GM08714 (cell line): ENCODE results near the gene AZIN2.

ENCODE experiments used
- H3K4me3 ChIP-seq: fragments of 200-500 bp; sonication (Bioruptor generic); 2 replicates; pipeline ENCODE4 v1.5.1; 2014; ENCODE audit warnings: mild to moderate bottlenecking, low read length, inconsistent platforms
- ZNF274 ChIP-seq: IDR thresholded peaks from 2 replicates; pipeline ENCODE4 v1.6.1; 2012; ENCODE audit warnings: mild to moderate bottlenecking, low read depth, low read length

The AZIN2 gene

GRCh38 chr1:33152685-33153432 lies 71.9 kb downstream of the AZIN2 start:
- H3K4me3 ChIP-seq: no peak overlapping the region
- no peak for TF ChIP-seq ZNF274

- H3K4me3 ChIP-seq: no peak overlapping the region
- no peak for TF ChIP-seq ZNF274
These were observed 72.7 kb downstream of the AZIN2 start for GRCh38 chr1:33153650-33154049.

- TF ChIP-seq ZNF274: no peak
- no peak overlapping the region for H3K4me3 ChIP-seq
These were observed 75.1 kb downstream of the AZIN2 start for GRCh38 chr1:33155877-33156538.

GRCh38 chr1:33157131-33157530 lies 76.2 kb downstream of the AZIN2 start:
- TF ChIP-seq ZNF274: no peak
- no peak overlapping the region for H3K4me3 ChIP-seq

GRCh38 chr1:33158366-33158765 lies 77.4 kb downstream of the AZIN2 start:
- no peak overlapping the region for H3K4me3 ChIP-seq
- TF ChIP-seq ZNF274: no peak

GRCh38 chr1:33159577-33159976 lies 78.6 kb downstream of the AZIN2 start:
- no peak for TF ChIP-seq ZNF274
- H3K4me3 ChIP-seq: no peak overlapping the region

GRCh38 chr1:33161061-33161681 lies 80.2 kb downstream of the AZIN2 start:
- TF ChIP-seq ZNF274: no peak
- no peak overlapping the region for H3K4me3 ChIP-seq

- H3K4me3 ChIP-seq: no peak overlapping the region
- TF ChIP-seq ZNF274: no peak
These were observed 81.2 kb downstream of the AZIN2 start for GRCh38 chr1:33162141-33162540.

- TF ChIP-seq ZNF274: no peak
- H3K4me3 ChIP-seq: no peak overlapping the region
These were observed 82.9 kb downstream of the AZIN2 start for GRCh38 chr1:33163621-33164519.

GRCh38 chr1:33165209-33165608 lies 84.3 kb downstream of the AZIN2 start:
- no peak overlapping the region for H3K4me3 ChIP-seq
- no peak for TF ChIP-seq ZNF274

GRCh38 chr1:33165809-33166208 lies 84.9 kb downstream of the AZIN2 start:
- H3K4me3 ChIP-seq: no peak overlapping the region
- TF ChIP-seq ZNF274: no peak

- no peak for TF ChIP-seq ZNF274
These were observed 86.9 kb downstream of the AZIN2 start for GRCh38 chr1:33167650-33168447.

GRCh38 chr1:33168556-33169289 lies 87.8 kb downstream of the AZIN2 start:
- no peak overlapping the region for H3K4me3 ChIP-seq
- no peak for TF ChIP-seq ZNF274

More at GRCh38 chr1:33167650-33168447, 86.9 kb downstream of the AZIN2 start:
- H3K4me3 ChIP-seq: no peak overlapping the region
